HG03378 (cell line): Measurements from ENCODE around the gene BTNL8.

Experiments used
- ATAC-seq: cut with Tn5 transposase; IDR thresholded peaks from one replicate; pipeline ENCODE4 v1.9.1; 2021; ENCODE audit warnings: mild to moderate bottlenecking, moderate library complexity; ENCODE audit not compliant: unreplicated experiment

Gene BTNL8

GRCh38 chr5:180959661-180960060, 60.7 kb downstream of the BTNL8 start:
- no peak for ATAC-seq

GRCh38 chr5:180960209-180960608, 61.2 kb downstream of the BTNL8 start:
- ATAC-seq: no peak

DNA sequence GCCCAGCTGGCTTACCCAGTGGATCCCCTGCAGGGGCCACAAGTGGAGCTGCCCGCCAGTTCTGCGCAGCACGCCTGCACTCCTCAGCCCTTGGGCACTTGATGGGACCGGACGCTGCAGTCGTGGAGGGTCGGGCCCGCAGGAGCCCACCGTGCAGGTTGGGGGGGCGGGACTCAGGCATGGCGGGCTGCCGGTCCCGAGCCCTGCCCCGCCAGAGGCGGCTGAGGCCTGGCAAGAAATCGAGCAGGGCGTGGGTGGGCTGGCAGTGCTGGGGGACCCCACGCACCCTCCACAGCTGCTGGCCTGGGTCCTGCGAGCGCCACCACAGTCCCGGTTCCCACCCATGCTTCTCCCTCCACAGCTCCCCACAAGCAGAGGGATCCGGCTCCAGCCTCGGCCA, 70.4 kb downstream of the BTNL8 start:
- ATAC-seq: no peak

- no peak for ATAC-seq
Observed at GRCh38 chr5:180970336-180970735, 71.4 kb downstream of the BTNL8 start.

- ATAC-seq: no peak
Observed at GRCh38 chr5:180970875-180971274, 71.9 kb downstream of the BTNL8 start.

GRCh38 chr5:180974612-180975315, 75.8 kb downstream of the BTNL8 start:
- peak; percentile 11 for ATAC-seq

GRCh38 chr5:180975338-180975737, 76.4 kb downstream of the BTNL8 start:
- peak; percentile 94 for ATAC-seq

GRCh38 chr5:180976518-180976917, 77.6 kb downstream of the BTNL8 start:
- ATAC-seq: no peak

GRCh38 chr5:180977852-180978251, 78.9 kb downstream of the BTNL8 start:
- ATAC-seq: no peak

DNA sequence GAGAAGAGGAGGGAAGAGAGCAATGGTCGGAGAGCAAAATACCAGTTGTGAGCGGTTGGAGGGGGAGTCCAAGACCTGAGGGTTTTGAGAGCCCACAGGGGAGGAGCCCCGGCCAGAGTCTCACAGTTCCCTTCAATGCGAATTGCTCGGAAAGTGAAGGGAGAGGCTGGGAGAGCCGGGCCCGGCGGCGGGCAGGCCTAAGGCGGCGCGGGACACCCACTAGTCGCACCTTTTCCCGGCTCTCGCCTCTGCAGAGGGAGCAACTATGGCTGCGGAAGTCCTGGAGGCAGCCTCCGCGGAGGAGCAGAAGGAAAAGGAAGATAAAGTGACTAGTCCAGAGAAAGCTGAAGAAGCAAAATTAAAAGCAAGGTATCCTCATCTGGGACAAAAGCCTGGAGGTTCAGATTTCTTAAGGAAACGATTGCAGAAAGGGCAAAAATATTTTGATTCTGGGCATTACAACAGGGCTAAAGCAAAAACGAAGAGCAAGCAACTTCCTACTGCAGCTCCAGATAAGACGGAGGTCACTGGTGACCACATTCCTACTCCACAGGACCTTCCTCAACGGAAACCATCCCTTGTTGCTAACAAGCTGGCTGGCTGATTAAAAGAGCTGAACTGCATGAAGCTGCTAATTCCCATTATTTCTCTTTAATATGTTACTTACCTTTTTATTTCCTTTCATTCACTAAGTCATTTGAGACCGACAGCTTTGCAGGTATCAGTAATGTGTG, 83.2 kb downstream of the BTNL8 start:
- no peak for ATAC-seq

DNA sequence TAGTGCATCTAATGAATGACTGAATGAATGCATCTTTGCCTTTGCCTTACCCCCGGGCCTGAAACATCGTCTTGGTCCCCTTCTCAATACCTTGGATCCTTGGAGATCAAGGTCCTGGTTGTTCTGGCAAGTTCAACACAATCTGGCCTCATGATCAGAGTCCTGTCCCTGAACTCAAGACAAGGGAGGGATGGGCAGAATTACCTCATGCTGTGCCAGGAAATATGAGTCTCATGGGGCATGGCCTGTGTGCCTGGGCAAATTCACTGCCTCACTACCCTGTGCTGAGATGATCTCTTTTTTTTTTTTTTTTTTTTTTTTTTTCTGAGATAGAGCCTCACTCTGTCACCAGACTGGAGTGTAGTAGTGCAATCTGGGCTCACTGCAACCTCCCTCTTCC, 89.1 kb downstream of the BTNL8 start:
- ATAC-seq: no peak

DNA sequence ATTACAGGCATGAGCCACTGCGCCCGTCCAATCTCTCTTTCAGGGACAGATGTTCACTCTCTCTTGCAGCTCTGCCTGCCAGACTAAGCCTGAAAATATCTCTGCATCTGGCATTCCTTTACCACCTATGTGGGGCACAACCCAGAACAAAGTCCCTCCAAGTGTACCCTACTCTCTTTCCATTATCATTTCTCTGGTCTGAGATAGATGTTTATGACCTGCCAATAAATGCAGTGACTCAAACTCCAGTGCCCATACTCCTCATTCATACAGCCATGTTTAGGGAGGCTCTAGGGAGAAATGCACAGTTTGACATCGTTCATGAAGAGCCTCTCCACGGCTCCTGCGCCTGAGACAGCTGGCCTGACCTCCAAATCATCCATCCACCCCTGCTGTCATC, 89.6 kb downstream of the BTNL8 start, which contains the start of gene BTNL3:
BTNL3 (plus strand) TSS at position 255 of the 400 bp plus-strand sequence. CDS start 183 bp downstream, outside the sequence.
- ATAC-seq: no peak

GRCh38 chr5:180990086-180990881, 91.3 kb downstream of the BTNL8 start:
- ATAC-seq: no peak

GRCh38 chr5:180990882-180991242, 91.9 kb downstream of the BTNL8 start:
- ATAC-seq: no peak
